Measurements from ENCODE around the gene NPC1L1.
A peak's percentile ranks its signal among the peaks of the same experiment; 100 is the strongest.

NPC1L1 gene

DNA sequence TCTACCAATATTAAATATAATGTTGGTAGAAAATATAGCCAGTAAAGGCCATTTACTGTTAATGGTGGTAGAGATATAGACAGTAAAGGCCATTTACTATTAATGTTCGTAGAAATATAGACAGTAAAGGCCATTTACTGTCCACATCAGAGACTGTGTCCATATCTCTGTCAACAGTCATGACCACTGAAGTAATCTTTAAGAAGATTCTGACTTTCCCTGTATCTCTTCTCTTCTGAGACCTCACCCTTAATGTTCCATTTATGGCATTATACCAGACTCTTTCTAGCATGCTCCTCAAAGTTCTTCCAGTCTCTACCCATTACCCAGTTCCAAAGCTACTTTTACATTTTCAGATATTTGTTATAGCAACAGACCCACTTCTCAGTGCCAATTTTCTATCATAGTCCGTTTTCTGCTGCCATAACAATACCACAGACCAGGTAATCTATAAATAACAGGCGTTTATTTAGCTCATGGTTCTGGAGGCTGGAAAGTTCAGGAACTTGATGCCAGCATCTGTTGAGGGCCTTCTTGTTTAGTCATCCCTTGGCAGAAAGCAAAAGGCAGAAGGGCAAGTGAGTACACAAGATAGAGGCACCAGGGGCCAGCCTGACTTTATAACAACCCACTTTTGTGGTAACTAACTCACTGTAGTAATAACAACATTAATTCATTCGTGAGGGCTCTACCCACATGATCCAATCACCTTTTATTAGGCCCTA, 42.7 kb downstream of the NPC1L1 start:
- DNase-seq (ENCODE audit: low spot score), result no peak

DNA sequence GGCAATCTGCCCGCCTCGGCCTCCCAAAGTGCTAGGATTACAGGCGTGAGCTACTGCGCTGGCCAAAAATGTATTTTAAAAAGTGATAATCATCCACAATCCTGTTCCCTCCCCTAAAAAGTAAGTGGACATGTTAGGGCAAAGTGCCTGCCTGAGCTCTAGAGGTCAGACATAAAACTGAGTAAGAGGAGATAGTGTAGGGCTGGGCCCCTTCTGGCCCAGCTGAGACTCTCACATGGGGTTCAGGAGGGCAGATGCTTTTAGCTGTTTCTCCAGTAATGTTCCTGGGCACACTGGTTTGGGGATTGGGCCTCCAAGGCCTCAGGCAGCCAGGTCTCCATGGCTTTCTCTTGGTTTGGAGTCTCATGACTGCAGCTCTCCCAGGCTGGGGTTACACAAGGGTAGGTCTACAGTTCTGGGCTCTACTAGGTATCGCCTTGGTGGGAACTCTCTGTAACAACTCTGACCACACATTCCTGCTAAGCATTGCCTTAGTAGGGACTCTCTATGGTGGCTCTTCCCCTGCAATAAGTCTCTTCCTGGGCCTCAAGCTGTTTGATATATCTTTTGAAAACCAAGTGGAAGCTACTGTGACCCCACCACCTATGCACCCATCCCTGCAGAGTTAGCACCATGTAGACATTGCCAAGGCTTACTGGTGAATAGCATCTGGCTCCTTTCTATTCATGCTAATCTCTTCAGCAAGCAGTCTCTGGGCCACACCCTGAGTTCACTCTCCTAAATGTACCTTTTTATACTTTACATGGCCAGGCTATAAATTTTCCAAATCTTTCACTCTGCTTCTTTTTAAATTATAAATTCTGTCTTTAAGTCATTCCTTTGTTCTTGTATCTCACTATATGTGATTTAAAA, 43.7 kb downstream of the NPC1L1 start:
- no peak for DNase-seq (ENCODE audit: low spot score)

DNA sequence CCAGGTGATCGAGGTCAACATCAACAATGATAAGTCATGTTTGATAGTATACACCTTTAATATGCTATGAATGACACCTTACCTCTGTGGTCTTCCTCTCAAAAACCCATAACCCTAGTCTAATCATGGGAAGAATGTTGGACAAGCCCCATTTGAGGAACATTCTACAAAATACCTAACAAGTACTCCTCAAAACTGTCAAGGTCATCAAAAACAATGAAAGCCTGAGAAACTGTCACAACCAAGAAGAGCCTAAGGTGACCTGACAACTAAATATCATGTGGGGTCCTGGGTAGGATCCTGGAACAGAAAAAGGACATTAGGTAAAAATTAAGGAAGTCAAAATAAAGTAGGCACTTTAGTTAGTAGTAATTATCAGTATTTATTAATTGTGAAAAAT, 44.7 kb downstream of the NPC1L1 start:
- no peak for DNase-seq (ENCODE audit: low spot score)

DNA sequence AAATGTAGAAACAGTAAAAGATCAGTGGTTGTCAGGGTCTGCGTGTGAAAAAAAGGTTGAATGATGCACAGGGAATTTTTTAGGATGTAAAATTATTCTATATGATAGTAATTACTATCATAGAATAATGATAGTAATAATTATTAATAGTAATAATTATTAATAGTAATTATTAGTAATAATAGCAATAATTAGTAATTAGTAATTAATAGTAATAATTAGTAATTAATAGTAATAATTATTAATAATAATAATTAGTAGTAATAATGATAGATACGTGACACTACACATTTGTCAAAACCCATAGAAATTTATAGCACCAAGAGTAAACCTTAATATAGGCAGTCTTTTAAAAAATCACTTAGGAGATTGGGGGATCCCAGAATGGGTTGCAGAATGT, 46.2 kb downstream of the NPC1L1 start:
- no peak for DNase-seq (ENCODE audit: low spot score)

DNA sequence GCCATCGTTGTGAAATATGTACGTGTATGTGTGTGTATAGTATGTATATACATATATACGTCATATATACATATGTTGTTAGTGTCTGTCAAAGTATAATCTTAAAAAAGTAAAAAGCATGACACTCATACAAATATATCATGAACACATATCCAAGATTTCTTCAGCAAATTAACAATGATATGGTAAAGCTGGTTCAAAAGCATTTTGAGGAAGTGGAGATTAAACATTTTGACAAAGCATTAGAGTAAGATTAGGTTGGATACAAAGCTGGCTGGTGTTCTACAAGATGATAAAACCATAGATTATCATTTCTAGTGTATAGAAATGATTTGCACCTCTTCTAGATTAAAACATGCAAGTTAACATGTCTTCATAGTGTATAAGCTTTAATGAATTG, 49.9 kb downstream of the NPC1L1 start:
- DNase-seq (ENCODE audit: low spot score), result no peak

DNA sequence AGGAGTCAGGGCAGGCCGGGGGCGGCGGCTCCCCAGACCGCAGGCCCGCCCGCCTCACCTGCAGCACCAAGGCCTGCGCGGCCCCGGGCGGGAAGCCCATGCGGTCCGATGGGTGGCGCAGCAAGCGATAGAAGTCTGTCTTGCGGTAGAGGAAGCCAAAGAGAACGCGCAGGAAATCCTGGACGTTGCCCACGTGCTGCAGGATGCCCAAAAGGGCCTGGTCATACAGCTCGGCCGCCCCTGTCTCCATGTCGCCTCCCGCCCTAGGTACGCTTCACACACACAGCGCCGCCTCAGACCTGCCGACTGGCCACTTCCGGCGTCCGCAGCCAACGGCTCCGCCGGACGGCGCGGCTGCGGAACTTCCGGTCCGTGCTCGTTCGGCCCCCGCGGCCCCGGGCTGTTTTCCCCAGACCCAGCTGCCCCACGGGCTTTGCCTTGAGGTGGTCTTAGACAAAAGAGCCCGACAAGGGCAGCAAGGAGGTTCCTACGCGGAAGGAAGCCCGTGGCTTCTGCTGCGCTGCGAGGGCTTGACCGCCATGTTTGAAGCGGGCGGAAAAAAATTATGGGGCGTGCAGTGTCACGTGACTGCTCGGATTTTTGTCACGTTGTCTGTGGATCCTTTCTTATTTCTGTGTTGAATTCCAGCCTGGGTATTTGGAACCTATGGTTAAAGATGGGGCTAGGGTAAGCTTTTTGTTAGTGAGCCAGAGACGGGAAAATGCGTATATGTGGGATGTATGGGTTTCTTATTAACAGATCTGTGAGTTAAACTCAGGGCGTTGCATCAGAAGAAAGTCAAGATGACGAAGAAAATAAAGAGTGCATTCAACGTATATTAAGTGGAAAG, 50.6 kb downstream of the NPC1L1 start, which contains the start of gene NUDCD3:
NUDCD3 (minus strand) TSS at position 308 of the 850 bp plus-strand sequence; CDS start at position 250, 58 bp downstream.
- peak; percentile 80 for DNase-seq (ENCODE audit: low spot score)

DNA sequence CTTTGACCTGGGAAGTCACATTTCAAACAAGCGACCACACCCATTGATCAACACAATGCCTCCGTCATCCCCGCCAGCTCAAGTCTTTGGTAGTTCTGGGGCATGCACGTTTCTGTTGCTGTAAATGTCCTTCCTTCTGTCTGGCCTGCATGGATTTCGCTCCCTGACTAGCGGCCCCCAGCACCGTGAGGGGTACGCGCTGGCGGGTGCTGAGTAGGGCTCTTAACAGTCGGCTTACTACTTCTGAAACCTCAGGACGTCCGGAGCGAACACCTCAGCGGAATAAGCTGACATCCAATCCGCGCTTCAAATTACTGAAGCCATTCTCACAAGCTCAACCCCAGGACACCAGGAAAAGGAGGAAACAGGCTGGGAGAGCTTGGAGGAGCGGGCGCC, 51.2 kb downstream of the NPC1L1 start:
- peak; percentile 35 for DNase-seq (ENCODE audit: low spot score)

DNA sequence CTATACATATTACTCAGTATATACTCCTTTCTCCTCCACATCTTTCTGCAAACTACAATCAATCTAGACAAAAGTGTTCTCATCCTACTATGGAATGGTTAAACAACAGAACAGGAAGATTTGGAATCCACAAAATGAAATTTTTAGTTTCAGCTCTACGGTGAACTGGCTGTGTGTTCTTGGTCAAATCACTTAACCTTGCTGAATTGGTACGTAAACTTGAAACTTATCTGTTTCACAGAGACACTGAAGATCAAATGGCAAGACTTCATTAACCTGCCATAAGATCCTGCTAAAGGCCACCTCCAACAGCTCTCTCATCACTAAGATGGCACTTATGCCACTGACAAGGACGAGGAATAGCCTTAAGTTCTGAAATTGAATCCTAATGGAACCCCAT, 52.2 kb downstream of the NPC1L1 start:
- DNase-seq (ENCODE audit: low spot score), result no peak

DNA sequence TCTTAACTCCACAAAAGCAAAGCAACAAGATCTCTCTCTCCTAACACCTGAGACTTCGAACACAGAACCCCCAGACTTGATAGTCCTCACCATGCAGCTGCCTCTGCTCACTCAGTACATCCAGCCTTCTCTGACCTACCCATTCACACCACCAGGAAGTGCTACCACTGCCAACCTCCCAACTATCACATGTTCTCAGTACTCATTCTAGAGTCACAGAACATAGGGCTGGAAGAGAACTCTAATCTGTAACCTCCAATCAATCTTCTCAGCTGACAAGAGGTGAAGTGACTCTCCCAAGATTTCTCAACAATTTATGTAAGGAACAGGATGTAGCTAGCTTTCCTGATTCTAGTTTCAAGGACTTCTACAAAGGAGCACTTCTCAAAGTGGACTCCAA, 54.4 kb downstream of the NPC1L1 start:
- DNase-seq (ENCODE audit: low spot score), result peak; percentile 41

DNA sequence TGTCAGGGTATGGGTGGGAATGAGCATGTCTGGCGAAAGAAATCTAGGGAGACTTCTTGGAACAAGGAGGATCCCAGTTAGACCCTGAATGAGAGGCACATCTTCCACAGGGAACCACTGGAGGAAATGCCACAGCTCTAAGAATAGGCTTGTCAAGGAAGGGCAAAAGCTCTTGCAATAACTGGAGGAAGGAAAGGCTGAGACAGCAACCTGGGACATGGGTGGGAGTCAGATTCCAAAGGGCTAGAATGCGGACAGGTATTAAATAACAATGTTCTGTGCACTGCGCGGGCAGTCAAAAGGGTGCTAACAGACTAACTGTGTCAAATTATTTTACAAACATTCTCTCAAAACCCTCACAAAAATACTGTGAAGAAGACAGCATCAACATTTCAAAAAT, 55.1 kb downstream of the NPC1L1 start:
- DNase-seq (ENCODE audit: low spot score), result no peak

DNA sequence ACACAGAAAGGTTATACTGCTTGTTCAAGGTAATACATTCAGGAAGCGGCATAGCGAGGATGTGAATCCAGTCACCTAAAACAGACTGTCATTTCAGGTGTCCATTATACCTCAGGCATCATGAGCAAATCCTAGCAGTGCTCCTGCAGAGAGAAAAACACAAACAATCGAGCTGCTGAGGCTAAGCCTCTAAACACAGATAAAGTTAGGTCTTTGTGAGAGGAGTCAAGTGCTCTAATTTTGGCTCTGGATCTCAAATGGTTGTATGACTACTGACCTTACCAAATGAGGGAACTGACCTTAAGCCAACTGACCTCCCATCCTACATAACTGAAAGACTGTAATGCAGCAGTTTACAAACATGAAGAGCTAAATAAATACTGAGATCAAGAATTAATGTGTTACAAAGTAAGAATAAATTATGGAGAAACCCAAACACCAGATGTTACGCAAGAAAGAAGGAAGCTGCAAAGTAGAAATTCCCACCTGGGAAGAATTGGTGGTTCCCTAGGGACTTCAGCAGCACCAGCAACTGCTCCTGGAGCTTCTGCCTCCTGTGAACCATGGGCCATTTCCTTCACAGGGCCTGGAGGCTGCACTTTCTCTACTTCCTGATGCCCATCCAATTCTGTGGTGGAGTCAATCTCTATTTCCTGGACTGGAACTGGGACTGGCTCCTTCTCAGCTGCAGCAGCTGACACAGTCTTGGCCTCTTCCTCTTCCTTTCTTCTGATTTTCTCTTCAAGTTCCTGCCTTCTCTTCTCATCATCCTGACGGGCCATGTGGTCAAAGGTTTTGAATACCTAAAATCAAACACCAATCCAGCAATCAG, 56.4 kb downstream of the NPC1L1 start:
- no peak for DNase-seq (ENCODE audit: low spot score)

DNA sequence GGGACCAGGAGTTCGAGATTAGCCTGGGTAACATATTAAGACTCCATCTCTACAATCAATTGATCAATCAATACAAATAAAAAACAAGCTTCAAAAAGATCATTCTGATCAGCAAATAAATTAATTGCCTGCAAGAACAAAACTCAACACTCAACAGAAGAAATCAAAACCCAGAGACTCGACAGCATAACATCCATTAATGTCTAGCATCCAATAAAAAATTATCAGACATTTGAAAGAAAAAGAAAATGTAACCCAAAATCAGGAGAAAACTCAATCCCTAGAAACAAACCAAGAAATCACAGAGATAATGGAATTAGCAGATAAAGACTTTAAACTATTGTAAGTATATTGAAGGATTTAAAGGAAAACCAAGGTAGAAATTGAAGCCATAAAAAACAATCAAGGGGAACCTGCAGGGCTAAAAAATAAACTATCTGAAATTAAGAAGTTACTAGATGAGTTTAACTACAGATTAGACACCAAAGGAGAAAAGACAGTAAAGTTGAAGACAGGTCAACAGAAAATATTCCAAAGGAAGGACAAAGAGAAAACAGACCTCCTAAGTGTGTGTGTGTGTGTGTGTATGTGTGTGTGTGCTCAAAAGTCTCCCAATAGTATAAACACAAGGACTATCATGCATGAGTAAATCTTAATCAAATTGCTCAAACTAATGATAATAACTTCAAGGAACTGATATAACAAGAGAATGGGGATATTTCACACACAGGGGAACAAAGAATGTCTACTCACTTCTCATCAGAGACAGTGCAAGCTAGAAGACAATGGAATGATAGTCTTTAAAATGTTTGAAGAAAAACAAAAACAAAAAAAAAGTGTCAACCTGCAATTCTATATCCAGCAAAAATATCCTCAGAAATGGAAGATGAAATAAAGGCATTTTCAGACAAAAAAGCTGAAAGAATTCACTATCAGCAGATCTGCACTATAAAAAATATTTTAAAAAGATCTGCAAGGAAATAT, 58.3 kb downstream of the NPC1L1 start:
- DNase-seq (ENCODE audit: low spot score), result no peak

DNA sequence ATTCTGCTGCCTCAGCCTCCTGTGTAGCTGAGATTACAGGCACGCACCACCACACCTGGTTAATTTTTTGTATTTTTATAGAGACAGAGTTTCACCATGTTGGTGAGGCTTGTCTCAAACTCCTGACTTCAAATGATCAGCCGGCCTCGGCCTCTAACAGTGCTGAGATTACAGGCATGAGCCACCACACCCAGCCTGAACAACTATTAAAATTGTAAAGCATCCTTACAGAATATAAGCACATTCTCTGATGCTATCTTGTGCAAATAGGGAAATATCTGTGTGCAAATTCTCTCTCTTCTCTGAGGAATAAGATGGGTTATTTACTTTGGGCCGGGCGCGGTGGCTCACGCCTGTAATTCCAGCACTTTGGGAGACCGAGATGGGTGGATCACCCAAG, 63.2 kb downstream of the NPC1L1 start:
- DNase-seq (ENCODE audit: low spot score), result no peak

DNA sequence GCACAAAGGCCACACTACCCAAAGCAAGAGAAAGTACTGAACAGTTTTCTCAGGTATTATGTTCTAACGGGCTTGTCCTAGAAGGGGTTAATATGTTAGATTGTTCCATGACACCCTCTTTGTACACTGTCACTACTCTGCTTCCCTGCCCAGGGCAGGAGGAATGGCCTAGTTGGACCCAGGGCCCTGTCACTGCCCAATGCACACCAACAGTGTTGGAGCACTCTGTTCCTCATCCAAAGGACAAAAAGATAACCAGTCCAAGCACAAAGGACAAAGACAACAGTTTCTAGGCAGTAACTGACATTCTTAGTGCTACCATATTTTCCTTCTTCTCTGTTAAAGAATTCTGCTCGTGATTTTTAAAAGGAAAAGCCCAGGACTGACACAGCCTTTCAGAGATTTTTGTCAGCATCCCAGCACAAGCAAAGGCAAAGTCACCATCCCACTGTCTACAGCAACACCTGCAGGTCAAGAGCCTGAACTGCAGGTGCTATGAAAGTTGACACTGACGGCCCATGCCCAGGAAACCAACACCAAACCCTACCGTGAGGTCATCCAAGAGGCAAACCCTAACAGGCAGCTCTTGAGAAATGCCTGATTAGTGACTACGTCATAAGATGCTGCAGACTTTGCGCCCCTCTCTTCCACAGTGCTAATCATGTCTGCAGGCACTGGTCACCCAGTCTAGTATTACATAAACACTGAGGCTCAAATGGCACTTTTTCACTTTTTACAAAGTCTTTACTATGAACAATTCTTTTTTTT, 63.9 kb downstream of the NPC1L1 start:
- DNase-seq (ENCODE audit: low spot score), result peak; percentile 83

DNA sequence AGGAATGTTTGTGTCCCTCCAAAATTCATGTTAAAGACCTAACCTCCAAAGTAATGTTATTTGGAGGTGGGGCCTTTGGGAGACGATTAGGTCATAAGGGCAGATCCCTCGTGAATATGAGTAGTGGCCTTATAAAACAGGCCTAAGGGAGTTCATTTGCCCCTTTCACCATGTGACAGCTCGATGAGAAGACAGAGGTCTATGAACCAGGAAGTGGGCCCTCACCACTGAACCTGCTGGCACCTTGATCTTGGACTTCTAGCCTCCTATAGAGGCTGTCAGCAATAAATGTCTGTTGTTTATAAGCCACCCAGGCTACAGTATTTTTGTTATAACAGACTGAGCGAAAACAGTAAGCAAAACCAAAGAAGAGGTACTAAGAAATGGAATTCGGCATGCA, 64.8 kb downstream of the NPC1L1 start:
- no peak for DNase-seq (ENCODE audit: low spot score)

DNA sequence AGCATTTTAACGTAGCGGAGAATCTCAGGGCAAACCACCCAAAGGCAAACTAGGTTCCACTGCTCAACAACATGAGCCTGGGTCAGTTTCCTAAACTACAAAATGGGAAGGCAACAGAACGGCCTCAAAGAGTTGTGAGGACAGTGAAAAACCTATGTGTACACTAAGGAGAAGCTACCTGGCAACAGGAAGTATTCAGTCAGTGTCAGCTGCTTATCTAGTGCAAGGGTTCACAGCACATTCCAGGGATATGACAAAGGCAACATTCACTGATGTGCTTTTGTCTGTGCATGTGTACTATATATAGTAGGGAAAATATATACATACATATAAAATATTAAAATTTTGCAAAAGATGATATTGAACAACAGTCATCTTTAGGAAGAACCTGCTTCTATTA, 67.8 kb downstream of the NPC1L1 start:
- peak; percentile 63 for DNase-seq (ENCODE audit: low spot score)

DNA sequence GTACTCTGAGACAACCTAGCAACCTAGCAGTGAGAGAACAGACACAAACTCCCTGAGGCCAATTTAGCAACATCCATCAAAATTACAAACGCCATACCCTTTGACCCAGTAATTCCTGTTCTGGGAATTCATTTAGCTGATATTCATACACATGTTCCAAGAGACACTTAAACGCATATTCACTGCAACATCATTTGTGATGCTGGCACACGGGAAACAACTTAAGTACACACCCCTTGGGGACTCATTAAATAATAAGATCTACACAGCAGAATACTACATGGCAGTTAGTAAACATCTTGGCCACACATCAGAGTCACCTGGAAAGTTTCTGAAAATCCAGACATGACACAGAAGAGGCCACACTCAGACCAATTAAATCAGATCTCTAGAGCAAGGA, 68.3 kb downstream of the NPC1L1 start:
- DNase-seq (ENCODE audit: low spot score), result no peak

DNA sequence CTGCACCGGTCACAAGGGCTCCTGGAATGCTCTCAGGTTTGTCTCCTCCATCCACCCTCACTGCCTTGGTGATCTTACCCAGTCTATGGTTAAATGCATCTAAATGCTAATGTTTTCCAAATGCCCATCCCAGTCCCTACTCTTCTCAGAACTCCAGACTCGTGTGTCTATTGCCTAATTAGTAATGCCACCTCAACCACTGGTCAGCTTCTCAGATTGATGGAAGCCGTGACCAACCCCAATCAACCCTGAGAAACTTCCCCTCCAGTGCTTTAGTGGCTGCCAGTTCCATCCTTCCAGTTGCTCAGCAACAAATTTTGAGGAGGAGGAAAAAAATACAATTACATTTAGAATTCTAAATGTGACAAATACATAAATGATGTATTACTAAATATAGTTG, 69.3 kb downstream of the NPC1L1 start:
- no peak for DNase-seq (ENCODE audit: low spot score)

DNA sequence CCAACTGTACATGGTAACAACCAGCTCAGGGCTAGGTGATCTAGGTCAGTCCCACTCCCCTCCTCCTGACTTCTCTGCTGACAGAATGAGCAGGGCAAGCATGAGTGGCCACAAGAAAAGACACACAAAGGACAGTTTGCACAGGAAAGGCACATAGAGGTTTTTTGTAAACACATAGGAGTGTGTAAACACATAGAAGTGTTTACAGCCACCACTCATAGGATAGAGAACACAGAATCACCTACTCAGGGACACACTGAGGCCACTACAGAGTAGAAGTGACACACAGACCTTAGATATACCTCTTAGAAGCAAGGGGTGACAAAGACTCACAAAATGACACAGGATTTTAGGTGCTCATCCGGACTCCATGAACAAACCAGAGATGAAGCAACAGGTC, 69.7 kb downstream of the NPC1L1 start:
- DNase-seq (ENCODE audit: low spot score), result no peak
